GM19025 (cell line): ENCODE measurements around the gene IFNAR1.

Experiments
- ATAC-seq: cut with Tn5 transposase; IDR thresholded peaks from one replicate; pipeline ENCODE4 v1.9.1; 2021; ENCODE audit warnings: mild to moderate bottlenecking, low read depth, moderate library complexity; ENCODE audit not compliant: unreplicated experiment

The IFNAR1 gene

GRCh38 chr21:33324291-33325221 is at the start of gene IFNAR1:
Gene IFNAR1 (plus strand): TSS chr21:33324970. CDS start chr21:33325056, 86 bp downstream.
- ATAC-seq: peak; percentile 54

- no peak for ATAC-seq
These were observed 46.0 kb upstream of the IFNAR1 start for GRCh38 chr21:33278721-33279120.

- no peak for ATAC-seq
These were observed 45.4 kb upstream of the IFNAR1 start for GRCh38 chr21:33279330-33279820.

GRCh38 chr21:33281096-33281652 is 43.6 kb upstream of the IFNAR1 start:
- ATAC-seq: no peak

- no peak for ATAC-seq
These were observed 41.6 kb upstream of the IFNAR1 start for GRCh38 chr21:33283203-33283602.

- no peak for ATAC-seq
These were observed 38.7 kb upstream of the IFNAR1 start for GRCh38 chr21:33286076-33286475.

- ATAC-seq: no peak
These were observed 37.9 kb upstream of the IFNAR1 start for GRCh38 chr21:33286600-33287456.

GRCh38 chr21:33289199-33289819 is 35.5 kb upstream of the IFNAR1 start:
- ATAC-seq: no peak

GRCh38 chr21:33290441-33290840 is 34.3 kb upstream of the IFNAR1 start:
- no peak for ATAC-seq

GRCh38 chr21:33291686-33292085 is 33.1 kb upstream of the IFNAR1 start:
- no peak for ATAC-seq

GRCh38 chr21:33292724-33293123 is 32.0 kb upstream of the IFNAR1 start:
- ATAC-seq: no peak

GRCh38 chr21:33293136-33293535 is 31.6 kb upstream of the IFNAR1 start:
- no peak for ATAC-seq

GRCh38 chr21:33293811-33294216 is 31.0 kb upstream of the IFNAR1 start:
- ATAC-seq: no peak

- no peak for ATAC-seq
These were observed 28.6 kb upstream of the IFNAR1 start for GRCh38 chr21:33296156-33296555.

GRCh38 chr21:33299181-33299752 is 25.5 kb upstream of the IFNAR1 start:
- no peak for ATAC-seq

GRCh38 chr21:33300701-33301631 is 23.8 kb upstream of the IFNAR1 start:
- ATAC-seq: no peak

- ATAC-seq: no peak
These were observed 23.2 kb upstream of the IFNAR1 start for GRCh38 chr21:33301632-33302002.

GRCh38 chr21:33302055-33302454 is 22.7 kb upstream of the IFNAR1 start:
- no peak for ATAC-seq

GRCh38 chr21:33302796-33303195 is 22.0 kb upstream of the IFNAR1 start:
- no peak for ATAC-seq
